Astrocyte of the spinal cord (primary cell): ENCODE measurements around the gene SSR1.
"Not testable (repeated sequence)": the region's sequence is repeated elsewhere in the genome, so short reads cannot be mapped to it uniquely, and the experiment has no call there.

Source experiments
- DNase-seq: peaks from one replicate; pipeline ENCODE4 v3.0.0; 2011; ENCODE audit warnings: low read depth, low spot score
- H3K4me3 ChIP-seq: 2 replicates; pipeline ENCODE4 v1.5.1; 2011; ENCODE audit warnings: low read depth, mild to moderate bottlenecking, low read length, moderate library complexity
- CTCF ChIP-seq: IDR thresholded peaks from 2 replicates; pipeline ENCODE4 v1.5.1; 2012; ENCODE audit warnings: low read depth, mild to moderate bottlenecking, low read length, inconsistent platforms
- in situ Hi-C: cut with HindIII; loops from 2 replicates; pipeline ENCODE4 v1.10.0; 2017; ENCODE audit warnings: low sequenced_read_pairs

The SSR1 gene

GRCh38 chr6:7328243-7328642, 15.2 kb upstream of the SSR1 start:
- in situ Hi-C loops: no loop called here
- no peak for TF ChIP-seq CTCF
- DNase-seq: no peak
- H3K4me3 ChIP-seq: no peak overlapping the region

DNA sequence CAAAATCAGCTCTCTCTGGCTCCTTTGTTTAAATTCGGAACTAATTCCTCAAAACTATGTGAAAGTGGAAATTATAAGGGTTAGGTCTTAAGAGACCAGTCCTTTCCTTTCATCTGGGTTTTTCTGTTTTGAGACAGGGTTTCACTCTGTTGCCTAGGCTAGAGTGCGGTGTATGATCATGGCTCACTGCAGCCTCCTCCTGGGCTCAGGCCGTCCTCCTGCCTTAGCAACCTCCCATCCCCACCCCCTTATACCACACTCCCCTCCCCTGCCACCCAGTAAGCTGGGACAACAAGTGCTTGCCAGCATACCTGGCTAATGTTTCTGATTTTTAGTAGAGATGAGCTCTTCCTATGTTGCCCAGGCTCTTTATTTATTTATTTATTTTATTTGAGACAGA, 12.8 kb upstream of the SSR1 start:
- no peak for TF ChIP-seq CTCF
- in situ Hi-C loops: no loop called here
- no peak overlapping the region for H3K4me3 ChIP-seq
- no peak for DNase-seq

- no peak overlapping the region for H3K4me3 ChIP-seq
- DNase-seq: no peak
- no peak for TF ChIP-seq CTCF
- in situ Hi-C loops: no loop called here
These were observed 11.5 kb upstream of the SSR1 start for GRCh38 chr6:7324520-7324919.

- no peak for DNase-seq
- TF ChIP-seq CTCF: no peak
- in situ Hi-C loops: no loop called here
These were observed 10.1 kb upstream of the SSR1 start for GRCh38 chr6:7323074-7323473.

GRCh38 chr6:7321866-7322265, 8.9 kb upstream of the SSR1 start:
- H3K4me3 ChIP-seq, DNase-seq, in situ Hi-C loops: not testable (repeated sequence)

More at GRCh38 chr6:7323074-7323473, 10.1 kb upstream of the SSR1 start:
- no peak overlapping the region for H3K4me3 ChIP-seq

DNA sequence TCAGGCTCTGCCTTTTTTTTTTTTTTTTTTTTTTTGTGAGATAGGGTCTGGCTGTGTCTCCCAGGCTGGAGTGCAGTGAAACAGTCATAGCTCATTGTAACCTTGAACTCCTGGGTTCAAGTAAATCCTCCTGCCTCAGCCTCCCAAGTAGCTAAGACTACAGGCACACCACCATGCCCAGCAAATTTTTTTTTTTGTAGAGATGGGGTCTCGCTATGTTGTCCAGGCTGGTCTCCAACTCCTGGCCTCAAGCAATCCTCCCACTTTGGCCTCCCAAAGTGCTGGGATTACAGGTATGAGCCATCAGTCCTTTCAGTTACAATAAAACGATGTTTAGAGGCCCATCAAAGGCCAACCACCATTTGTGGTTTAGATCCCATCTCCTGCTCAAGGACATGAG, 6.4 kb upstream of the SSR1 start:
- DNase-seq, in situ Hi-C loops, H3K4me3 ChIP-seq: not testable (repeated sequence)

GRCh38 chr6:7317538-7317937, 4.5 kb upstream of the SSR1 start:
- no peak for TF ChIP-seq CTCF
- in situ Hi-C loops: no loop called here
- DNase-seq: no peak
- H3K4me3 ChIP-seq: no peak overlapping the region
